Ascending aorta (tissue), 2 donors: ENCODE results near the gene CAMKMT. TPM values are rescaled to one million over a fixed set of nuclear protein-coding genes. Genes with fewer than 3 reads are reported as not detected.

Experiments used
- DNase-seq, 2 donors: peaks; one replicate each; pipeline ENCODE4 v3.0.0-alpha.2; 2019; ENCODE audit warnings: low spot score in 2 of 2
- H3K27ac ChIP-seq, 2 donors: fragments of 200-600 bp; sonication (generic); one replicate each; pipeline ENCODE4 v1.5.1; 2016 to 2017; ENCODE audit warnings: mild to moderate bottlenecking in 1 of 2
- H3K27me3 ChIP-seq: fragments of 200-600 bp; sonication (generic); one replicate; pipeline ENCODE4 v1.5.1; 2017
- H3K36me3 ChIP-seq, 2 donors: fragments of 200-600 bp; sonication (generic); one replicate each; pipeline ENCODE4 v1.5.1; 2016
- H3K4me1 ChIP-seq, 2 donors: fragments of 200-600 bp; sonication (generic); one replicate each; pipeline ENCODE4 v1.5.1; 2016 to 2017; ENCODE audit warnings: mild to moderate bottlenecking in 1 of 2
- H3K4me3 ChIP-seq, 2 donors: fragments of 200-600 bp; sonication (generic); one replicate each; pipeline ENCODE4 v1.5.1; 2016 to 2017; ENCODE audit warnings: mild to moderate bottlenecking in 1 of 2
- H3K9me3 ChIP-seq, 2 donors: fragments of 200-600 bp; sonication (generic); one replicate each; pipeline ENCODE4 v1.5.1; 2016
- intact Hi-C: fragments of 100-400 bp; cut with DNase I; formaldehyde crosslinking; loops from one replicate; pipeline ENCODE4 v1.15.1; 2023
- total RNA-seq: library from RNA; depleted of rRNA; stranded (reverse); fragments of >200 nt; gene quantifications from one replicate; pipeline ENCODE4 v1.1.0, GENCODE V29; 2016
- TF ChIP-seq, protein P1 (sequence below), 3 experiments: fragments of 200-600 bp in 2 of 3; fragments of 450-650 bp in 1 of 3; sonication (generic) in 2 of 3; IDR thresholded peaks; one replicate each; pipeline ENCODE4 v1.5.1; 2016 to 2019; ENCODE audit warnings: antibody characterized with exemption in 3 of 3, mild to moderate bottlenecking in 1 of 3, moderate library complexity in 1 of 3

Gene CAMKMT
- total RNA-seq, 1 donor from 2014 or later = 5.1 TPM

GRCh38 chr2:44532031-44532430 lies 170.3 kb downstream of the CAMKMT start:
- Histone ChIP-seq H3K27me3 (no peaks in the 10 kb centered on the region), H3K9me3 (no peaks in the 10 kb centered on the region), H3K36me3 (no peaks in the 10 kb centered on the region), H3K4me1 (no peaks in the 10 kb centered on the region), H3K27ac (no peak overlapping the region), H3K4me3 (no peak overlapping the region)
- TF ChIP-seq, protein P1, sequence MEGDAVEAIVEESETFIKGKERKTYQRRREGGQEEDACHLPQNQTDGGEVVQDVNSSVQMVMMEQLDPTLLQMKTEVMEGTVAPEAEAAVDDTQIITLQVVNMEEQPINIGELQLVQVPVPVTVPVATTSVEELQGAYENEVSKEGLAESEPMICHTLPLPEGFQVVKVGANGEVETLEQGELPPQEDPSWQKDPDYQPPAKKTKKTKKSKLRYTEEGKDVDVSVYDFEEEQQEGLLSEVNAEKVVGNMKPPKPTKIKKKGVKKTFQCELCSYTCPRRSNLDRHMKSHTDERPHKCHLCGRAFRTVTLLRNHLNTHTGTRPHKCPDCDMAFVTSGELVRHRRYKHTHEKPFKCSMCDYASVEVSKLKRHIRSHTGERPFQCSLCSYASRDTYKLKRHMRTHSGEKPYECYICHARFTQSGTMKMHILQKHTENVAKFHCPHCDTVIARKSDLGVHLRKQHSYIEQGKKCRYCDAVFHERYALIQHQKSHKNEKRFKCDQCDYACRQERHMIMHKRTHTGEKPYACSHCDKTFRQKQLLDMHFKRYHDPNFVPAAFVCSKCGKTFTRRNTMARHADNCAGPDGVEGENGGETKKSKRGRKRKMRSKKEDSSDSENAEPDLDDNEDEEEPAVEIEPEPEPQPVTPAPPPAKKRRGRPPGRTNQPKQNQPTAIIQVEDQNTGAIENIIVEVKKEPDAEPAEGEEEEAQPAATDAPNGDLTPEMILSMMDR (IDR thresholded peaks at IDR 0.05) = no peak
- DNase-seq = no peak
- intact Hi-C loops = no loop called here

- H3K4me1 ChIP-seq = no peaks in the 10 kb centered on the region
- DNase-seq = no peak
- no peaks in the 10 kb centered on the region for H3K27me3 ChIP-seq
- no peak overlapping the region for H3K27ac ChIP-seq
- H3K36me3 ChIP-seq = no peaks in the 10 kb centered on the region
- no peaks in the 10 kb centered on the region for H3K9me3 ChIP-seq
- intact Hi-C loops = no loop called here
- no peak overlapping the region for H3K4me3 ChIP-seq
- TF ChIP-seq, protein P1 (IDR thresholded peaks at IDR 0.05) = no peak
These were observed 171.8 kb downstream of the CAMKMT start for GRCh38 chr2:44533508-44533907.

DNA sequence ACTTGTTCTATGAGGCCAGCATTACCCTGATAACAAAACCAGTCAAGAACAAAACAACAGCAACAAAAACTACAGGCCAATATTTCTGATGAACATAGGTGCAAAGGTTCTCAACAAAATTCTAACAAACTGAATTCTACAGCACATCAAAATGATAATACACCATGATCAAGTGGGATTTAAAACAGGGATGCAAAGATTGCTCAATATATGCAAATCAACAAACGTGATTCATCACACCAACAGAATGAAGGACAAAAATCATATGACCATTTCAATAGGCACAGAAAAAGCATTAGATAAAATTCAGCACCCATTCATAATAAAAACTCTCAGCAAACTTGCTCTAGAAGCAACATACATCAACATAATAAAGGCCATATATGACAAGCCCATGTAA lies 173.6 kb downstream of the CAMKMT start:
- intact Hi-C loops = no loop called here
- Histone ChIP-seq H3K4me3 (no peak overlapping the region), H3K27ac (no peak overlapping the region), H3K4me1 (no peaks in the 10 kb centered on the region), H3K9me3 (no peaks in the 10 kb centered on the region), H3K27me3 (no peaks in the 10 kb centered on the region), H3K36me3 (no peaks in the 10 kb centered on the region)
- DNase-seq = no peak
- TF ChIP-seq, protein P1 (IDR thresholded peaks at IDR 0.05) = no peak

DNA sequence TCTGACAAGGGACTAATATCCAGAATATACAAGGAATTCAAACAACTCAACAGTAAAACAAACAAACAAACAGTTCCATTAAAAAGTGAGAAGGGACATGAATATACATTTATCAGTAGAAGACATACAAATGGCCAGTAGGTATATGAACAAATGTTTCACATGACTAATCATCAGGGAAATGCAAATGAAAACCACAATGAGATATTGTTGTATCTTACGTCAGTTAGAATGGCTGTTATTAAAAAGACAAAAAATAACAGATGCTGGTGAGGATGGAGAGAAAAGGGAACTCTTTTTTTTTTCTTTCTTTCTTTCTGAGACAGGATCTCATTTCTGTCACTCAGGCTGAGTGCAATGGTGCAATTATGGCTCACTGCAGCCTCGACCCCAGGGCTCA lies 175.5 kb downstream of the CAMKMT start:
- no peak for DNase-seq
- H3K27me3 ChIP-seq = no peaks in the 10 kb centered on the region
- H3K36me3 ChIP-seq = no peaks in the 10 kb centered on the region
- H3K4me1 ChIP-seq = no peaks in the 10 kb centered on the region
- intact Hi-C loops = no loop called here
- no peaks in the 10 kb centered on the region for H3K9me3 ChIP-seq
- H3K27ac ChIP-seq = no peak overlapping the region
- H3K4me3 ChIP-seq = no peak overlapping the region
- TF ChIP-seq, protein P1 (IDR thresholded peaks at IDR 0.05) = no peak

- no peak overlapping the region for H3K27ac ChIP-seq
- no peak for DNase-seq
- H3K4me1 ChIP-seq = no peaks in the 10 kb centered on the region
- H3K9me3 ChIP-seq = no peaks in the 10 kb centered on the region
- H3K27me3 ChIP-seq = no peaks in the 10 kb centered on the region
- H3K4me3 ChIP-seq = no peak overlapping the region
- no peaks in the 10 kb centered on the region for H3K36me3 ChIP-seq
- TF ChIP-seq, protein P1 (IDR thresholded peaks at IDR 0.05) = no peak
- intact Hi-C loops = no loop called here
These were observed 180.8 kb downstream of the CAMKMT start for GRCh38 chr2:44542520-44542919.
